Measurements from ENCODE around the gene PICALM. TPM values are rescaled to one million over a fixed set of nuclear protein-coding genes. Genes with fewer than 3 reads are reported as not detected.

PICALM gene
- total and polyA plus RNA-seq, 10 of the 15 experiments (the other 5 are each of a cell fraction or from before 2014, with no cell fraction given), result 4.3 to 150 (median 41.8) TPM

DNA sequence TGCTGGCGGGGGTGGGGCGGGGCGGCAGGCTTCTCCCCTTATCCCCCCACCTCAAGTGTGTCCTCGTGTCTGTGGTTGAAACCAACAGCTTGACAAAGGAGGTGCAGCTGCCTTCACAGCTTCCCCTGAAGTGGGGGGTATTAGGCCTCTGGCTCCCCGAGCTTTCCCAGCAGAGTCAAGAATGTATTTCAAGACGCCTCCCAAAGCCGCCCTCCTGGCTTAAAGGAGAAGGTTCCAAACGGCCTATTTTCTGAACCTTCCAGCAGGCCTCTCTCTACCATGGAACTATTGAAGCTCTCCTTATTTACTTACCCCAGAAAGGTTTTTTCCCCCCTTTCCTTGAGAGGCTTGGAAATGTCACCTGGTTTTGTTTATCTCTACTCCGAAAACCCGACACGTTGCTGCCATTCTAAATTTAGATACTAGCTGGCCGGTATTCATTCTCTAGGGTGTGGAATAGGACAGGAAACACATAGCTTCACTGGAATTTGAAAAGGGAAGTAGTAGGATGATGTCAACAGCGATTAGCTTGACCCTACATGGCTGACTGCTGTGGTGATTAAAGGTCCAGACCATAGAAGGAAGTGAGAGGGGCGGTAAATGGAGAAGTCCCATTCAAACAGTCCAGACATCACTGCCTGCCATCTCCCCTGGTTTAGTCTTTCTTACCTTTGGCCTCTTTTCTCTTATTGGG, 671 bp upstream of the PICALM start (continued):
- TF ChIP-seq, protein P1, sequence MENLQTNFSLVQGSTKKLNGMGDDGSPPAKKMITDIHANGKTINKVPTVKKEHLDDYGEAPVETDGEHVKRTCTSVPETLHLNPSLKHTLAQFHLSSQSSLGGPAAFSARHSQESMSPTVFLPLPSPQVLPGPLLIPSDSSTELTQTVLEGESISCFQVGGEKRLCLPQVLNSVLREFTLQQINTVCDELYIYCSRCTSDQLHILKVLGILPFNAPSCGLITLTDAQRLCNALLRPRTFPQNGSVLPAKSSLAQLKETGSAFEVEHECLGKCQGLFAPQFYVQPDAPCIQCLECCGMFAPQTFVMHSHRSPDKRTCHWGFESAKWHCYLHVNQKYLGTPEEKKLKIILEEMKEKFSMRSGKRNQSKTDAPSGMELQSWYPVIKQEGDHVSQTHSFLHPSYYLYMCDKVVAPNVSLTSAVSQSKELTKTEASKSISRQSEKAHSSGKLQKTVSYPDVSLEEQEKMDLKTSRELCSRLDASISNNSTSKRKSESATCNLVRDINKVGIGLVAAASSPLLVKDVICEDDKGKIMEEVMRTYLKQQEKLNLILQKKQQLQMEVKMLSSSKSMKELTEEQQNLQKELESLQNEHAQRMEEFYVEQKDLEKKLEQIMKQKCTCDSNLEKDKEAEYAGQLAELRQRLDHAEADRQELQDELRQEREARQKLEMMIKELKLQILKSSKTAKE (IDR thresholded peaks at IDR 0.05; ENCODE audit: low read depth, poor library complexity, severe bottlenecking), result peak; percentile 60
- TF ChIP-seq, protein P2, sequence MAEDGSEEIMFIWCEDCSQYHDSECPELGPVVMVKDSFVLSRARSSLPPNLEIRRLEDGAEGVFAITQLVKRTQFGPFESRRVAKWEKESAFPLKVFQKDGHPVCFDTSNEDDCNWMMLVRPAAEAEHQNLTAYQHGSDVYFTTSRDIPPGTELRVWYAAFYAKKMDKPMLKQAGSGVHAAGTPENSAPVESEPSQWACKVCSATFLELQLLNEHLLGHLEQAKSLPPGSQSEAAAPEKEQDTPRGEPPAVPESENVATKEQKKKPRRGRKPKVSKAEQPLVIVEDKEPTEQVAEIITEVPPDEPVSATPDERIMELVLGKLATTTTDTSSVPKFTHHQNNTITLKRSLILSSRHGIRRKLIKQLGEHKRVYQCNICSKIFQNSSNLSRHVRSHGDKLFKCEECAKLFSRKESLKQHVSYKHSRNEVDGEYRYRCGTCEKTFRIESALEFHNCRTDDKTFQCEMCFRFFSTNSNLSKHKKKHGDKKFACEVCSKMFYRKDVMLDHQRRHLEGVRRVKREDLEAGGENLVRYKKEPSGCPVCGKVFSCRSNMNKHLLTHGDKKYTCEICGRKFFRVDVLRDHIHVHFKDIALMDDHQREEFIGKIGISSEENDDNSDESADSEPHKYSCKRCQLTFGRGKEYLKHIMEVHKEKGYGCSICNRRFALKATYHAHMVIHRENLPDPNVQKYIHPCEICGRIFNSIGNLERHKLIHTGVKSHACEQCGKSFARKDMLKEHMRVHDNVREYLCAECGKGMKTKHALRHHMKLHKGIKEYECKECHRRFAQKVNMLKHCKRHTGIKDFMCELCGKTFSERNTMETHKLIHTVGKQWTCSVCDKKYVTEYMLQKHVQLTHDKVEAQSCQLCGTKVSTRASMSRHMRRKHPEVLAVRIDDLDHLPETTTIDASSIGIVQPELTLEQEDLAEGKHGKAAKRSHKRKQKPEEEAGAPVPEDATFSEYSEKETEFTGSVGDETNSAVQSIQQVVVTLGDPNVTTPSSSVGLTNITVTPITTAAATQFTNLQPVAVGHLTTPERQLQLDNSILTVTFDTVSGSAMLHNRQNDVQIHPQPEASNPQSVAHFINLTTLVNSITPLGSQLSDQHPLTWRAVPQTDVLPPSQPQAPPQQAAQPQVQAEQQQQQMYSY (CRISPR knock-in tag; IDR thresholded peaks at IDR 0.05), result no peak
- peak; percentile 67; the same call in 1 of the 2 replicates for TF ChIP-seq NBN (IDR thresholded peaks at IDR 0.05)
- TF ChIP-seq EED (IDR thresholded peaks at IDR 0.05; ENCODE audit: low read depth), result peak; percentile 77
- TF ChIP-seq, protein P3, sequence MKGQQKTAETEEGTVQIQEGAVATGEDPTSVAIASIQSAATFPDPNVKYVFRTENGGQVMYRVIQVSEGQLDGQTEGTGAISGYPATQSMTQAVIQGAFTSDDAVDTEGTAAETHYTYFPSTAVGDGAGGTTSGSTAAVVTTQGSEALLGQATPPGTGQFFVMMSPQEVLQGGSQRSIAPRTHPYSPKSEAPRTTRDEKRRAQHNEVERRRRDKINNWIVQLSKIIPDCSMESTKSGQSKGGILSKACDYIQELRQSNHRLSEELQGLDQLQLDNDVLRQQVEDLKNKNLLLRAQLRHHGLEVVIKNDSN (IDR thresholded peaks at IDR 0.05; ENCODE audit: borderline replicate concordance, extremely low read length, insufficient read depth, low read depth, low read length), result no peak
- TF ChIP-seq PML (IDR thresholded peaks at IDR 0.05; ENCODE audit: low read length), result peak; percentile 69; the same call in 1 of the 2 replicates
- TF ChIP-seq MTA3 (IDR thresholded peaks at IDR 0.05; ENCODE audit: borderline replicate concordance, low read length), result peak; percentile 30; the same call in 1 of the 2 replicates
- TF ChIP-seq, protein P4, sequence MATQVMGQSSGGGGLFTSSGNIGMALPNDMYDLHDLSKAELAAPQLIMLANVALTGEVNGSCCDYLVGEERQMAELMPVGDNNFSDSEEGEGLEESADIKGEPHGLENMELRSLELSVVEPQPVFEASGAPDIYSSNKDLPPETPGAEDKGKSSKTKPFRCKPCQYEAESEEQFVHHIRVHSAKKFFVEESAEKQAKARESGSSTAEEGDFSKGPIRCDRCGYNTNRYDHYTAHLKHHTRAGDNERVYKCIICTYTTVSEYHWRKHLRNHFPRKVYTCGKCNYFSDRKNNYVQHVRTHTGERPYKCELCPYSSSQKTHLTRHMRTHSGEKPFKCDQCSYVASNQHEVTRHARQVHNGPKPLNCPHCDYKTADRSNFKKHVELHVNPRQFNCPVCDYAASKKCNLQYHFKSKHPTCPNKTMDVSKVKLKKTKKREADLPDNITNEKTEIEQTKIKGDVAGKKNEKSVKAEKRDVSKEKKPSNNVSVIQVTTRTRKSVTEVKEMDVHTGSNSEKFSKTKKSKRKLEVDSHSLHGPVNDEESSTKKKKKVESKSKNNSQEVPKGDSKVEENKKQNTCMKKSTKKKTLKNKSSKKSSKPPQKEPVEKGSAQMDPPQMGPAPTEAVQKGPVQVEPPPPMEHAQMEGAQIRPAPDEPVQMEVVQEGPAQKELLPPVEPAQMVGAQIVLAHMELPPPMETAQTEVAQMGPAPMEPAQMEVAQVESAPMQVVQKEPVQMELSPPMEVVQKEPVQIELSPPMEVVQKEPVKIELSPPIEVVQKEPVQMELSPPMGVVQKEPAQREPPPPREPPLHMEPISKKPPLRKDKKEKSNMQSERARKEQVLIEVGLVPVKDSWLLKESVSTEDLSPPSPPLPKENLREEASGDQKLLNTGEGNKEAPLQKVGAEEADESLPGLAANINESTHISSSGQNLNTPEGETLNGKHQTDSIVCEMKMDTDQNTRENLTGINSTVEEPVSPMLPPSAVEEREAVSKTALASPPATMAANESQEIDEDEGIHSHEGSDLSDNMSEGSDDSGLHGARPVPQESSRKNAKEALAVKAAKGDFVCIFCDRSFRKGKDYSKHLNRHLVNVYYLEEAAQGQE (IDR thresholded peaks at IDR 0.05; ENCODE audit: low read depth, low read length), result no peak
- TF ChIP-seq PAX5 (IDR thresholded peaks at IDR 0.05; ENCODE audit: borderline replicate concordance, low read depth, low read length), result peak; percentile 69; the same call in 1 of the 2 replicates
- no peak for TF ChIP-seq RFX5 (IDR thresholded peaks at IDR 0.05; ENCODE audit: low read depth, low read length)
- TF ChIP-seq SMC3 (IDR thresholded peaks at IDR 0.05; ENCODE audit: borderline replicate concordance, low read length), result no peak
- TF ChIP-seq CBX5 (IDR thresholded peaks at IDR 0.05; ENCODE audit: low read depth), result 0 out of 2 replicates have a peak, but pooled peaks have one; percentile 59
- no peak; a peak in 1 of 4 replicates for TF ChIP-seq ETV6 (conservative IDR thresholded peaks at IDR 0.05 in 1 of 2, IDR thresholded peaks at IDR 0.05 in 1 of 2; ENCODE audit: borderline replicate concordance in 1 of 2, low read depth in 1 of 2)
- no peak for TF ChIP-seq ZNF217 (IDR thresholded peaks at IDR 0.05)
- TF ChIP-seq RB1 (IDR thresholded peaks at IDR 0.05; ENCODE audit: borderline replicate concordance), result peak; percentile 18; the same call in 1 of the 2 replicates
- no peak for TF ChIP-seq NFYA (IDR thresholded peaks at IDR 0.05; ENCODE audit: borderline replicate concordance, low read depth, low read length)
- TF ChIP-seq FOXK2 (IDR thresholded peaks at IDR 0.05), result no peak
- TF ChIP-seq TARDBP (IDR thresholded peaks at IDR 0.05; ENCODE audit: borderline replicate concordance), result no peak
- peak; percentile 75 for TF ChIP-seq CREB1 (IDR thresholded peaks at IDR 0.05; ENCODE audit: low read depth)

Data from GM12878 (cell line).